GM23338 (cell line): ENCODE measurements around the gene SYT10.

Source experiments
- CREB1 ChIP-seq: fragments of 250-450 bp; sonication (Bioruptor Pico); IDR thresholded peaks from 2 replicates; pipeline ENCODE4 v1.5.0; 2020; ENCODE audit warnings: low read depth, mild to moderate bottlenecking, moderate library complexity
- CTCF ChIP-seq, 2 experiments: fragments of 200-600 bp in 1 of 2; sonication (generic) in 1 of 2; conservative IDR thresholded peaks; 2 replicates each; pipeline versions ENCODE4 v1.5.1 to v1.6.1; 2016 to 2017; ENCODE audit warnings: antibody characterized with exemption in 2 of 2, low read depth in 2 of 2, mild to moderate bottlenecking in 2 of 2, moderate library complexity in 1 of 2
- EZH2phosphoT487 ChIP-seq: fragments of 200-600 bp; sonication (generic); IDR thresholded peaks from one replicate; pipeline ENCODE4 v1.8.1; 2018; ENCODE audit warnings: antibody characterized with exemption; ENCODE audit not compliant: unreplicated experiment
- POLR2AphosphoS5 ChIP-seq: IDR thresholded peaks from 2 replicates; pipeline ENCODE4 v1.6.1; 2016; ENCODE audit warnings: antibody characterized with exemption, low read depth

- no peak for TF ChIP-seq CTCF (conservative IDR thresholded peaks at IDR 0.05; ENCODE audit: low read depth in 2 of 2)
- TF ChIP-seq EZH2phosphoT487 = no peak
- no peak for TF ChIP-seq CREB1 (CRISPR knock-in tag)
- no peak for TF ChIP-seq POLR2AphosphoS5
Measured at GRCh38 chr12:33432992-33433391, 6.6 kb downstream of the SYT10 start.
